RPMI8226 (cell line): ENCODE data around the gene PTPRE.

Experiments used
- DNase-seq: peaks from one replicate; pipeline ENCODE4 v3.0.0-alpha.2; 2015

PTPRE gene

GRCh38 chr10:128064108-128064969 is 157.4 kb downstream of the PTPRE start:
- peak; percentile 52 for DNase-seq

GRCh38 chr10:128064970-128065580 is 158.2 kb downstream of the PTPRE start:
- DNase-seq: no peak

GRCh38 chr10:128065881-128066534 is 159.1 kb downstream of the PTPRE start:
- no peak for DNase-seq

GRCh38 chr10:128066870-128067382 is 160.0 kb downstream of the PTPRE start:
- DNase-seq: no peak

- DNase-seq: no peak
Observed at GRCh38 chr10:128067691-128068397, 160.9 kb downstream of the PTPRE start.

GRCh38 chr10:128068398-128069285 is 161.7 kb downstream of the PTPRE start:
- DNase-seq: no peak

GRCh38 chr10:128069351-128070051 is 162.6 kb downstream of the PTPRE start:
- DNase-seq: peak; percentile 46

GRCh38 chr10:128070161-128070560 is 163.3 kb downstream of the PTPRE start:
- DNase-seq: no peak

GRCh38 chr10:128070721-128071416 is 164.0 kb downstream of the PTPRE start:
- no peak for DNase-seq

GRCh38 chr10:128071417-128071782 is 164.5 kb downstream of the PTPRE start:
- no peak for DNase-seq

GRCh38 chr10:128072046-128072445 is 165.1 kb downstream of the PTPRE start:
- DNase-seq: no peak

- DNase-seq: no peak
Observed at GRCh38 chr10:128072941-128073645, 166.2 kb downstream of the PTPRE start.

- no peak for DNase-seq
Observed at GRCh38 chr10:128073890-128074289, 167.0 kb downstream of the PTPRE start.

GRCh38 chr10:128074589-128074988 is 167.7 kb downstream of the PTPRE start:
- DNase-seq: no peak

GRCh38 chr10:128077155-128077875 is 170.4 kb downstream of the PTPRE start:
- no peak for DNase-seq

- peak; percentile 5 for DNase-seq
Observed at GRCh38 chr10:128078136-128078969, 171.4 kb downstream of the PTPRE start.

GRCh38 chr10:128080231-128080630 is 173.3 kb downstream of the PTPRE start:
- DNase-seq: no peak

GRCh38 chr10:128080641-128081040 is 173.7 kb downstream of the PTPRE start:
- DNase-seq: no peak
